GM21528 (cell line): ENCODE data around the gene CRADD.

Source experiments
- ATAC-seq: cut with Tn5 transposase; IDR thresholded peaks from one replicate; pipeline ENCODE4 v1.9.1; 2021; ENCODE audit warnings: mild to moderate bottlenecking, moderate library complexity; ENCODE audit not compliant: unreplicated experiment, low FRiP score

The CRADD gene

DNA sequence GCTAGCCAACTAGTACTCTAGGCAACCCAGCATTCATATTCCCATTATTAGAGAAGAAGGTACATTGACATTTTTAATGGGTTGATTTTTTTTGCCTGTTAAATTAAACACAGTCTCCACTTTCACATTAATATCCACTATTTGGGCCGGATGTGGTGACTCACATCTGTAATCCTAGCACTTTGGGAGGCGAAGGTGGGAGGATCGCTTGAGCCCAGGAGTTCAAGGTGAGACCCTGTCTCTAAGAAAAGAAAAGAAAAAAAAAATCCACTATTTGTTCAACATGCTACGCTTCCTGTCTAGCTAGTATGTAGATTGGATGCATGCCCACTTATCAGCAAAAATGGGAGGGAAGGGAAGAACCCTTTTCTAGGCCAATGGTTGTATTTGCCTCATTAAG lies 7.1 kb upstream of the CRADD start:
- no peak for ATAC-seq

DNA sequence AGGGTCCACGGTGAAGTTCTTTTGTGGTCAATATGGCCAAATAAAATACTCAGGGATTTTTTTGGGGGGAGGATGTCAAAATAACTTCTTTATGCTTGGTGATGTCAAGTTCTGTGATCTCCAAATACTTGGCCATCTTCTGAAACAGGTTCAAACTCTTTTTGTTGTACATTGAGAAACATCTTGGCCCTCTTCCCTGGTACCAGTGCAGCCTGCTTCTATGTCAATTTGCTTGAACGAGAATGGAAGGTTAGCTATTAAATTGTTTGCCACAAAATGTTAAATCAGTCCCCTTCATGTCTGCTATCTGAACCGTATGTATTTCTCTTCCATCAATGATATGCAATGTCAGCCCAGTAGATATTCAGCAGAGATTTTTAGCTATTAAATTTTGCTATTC lies 6.1 kb upstream of the CRADD start:
- no peak for ATAC-seq

DNA sequence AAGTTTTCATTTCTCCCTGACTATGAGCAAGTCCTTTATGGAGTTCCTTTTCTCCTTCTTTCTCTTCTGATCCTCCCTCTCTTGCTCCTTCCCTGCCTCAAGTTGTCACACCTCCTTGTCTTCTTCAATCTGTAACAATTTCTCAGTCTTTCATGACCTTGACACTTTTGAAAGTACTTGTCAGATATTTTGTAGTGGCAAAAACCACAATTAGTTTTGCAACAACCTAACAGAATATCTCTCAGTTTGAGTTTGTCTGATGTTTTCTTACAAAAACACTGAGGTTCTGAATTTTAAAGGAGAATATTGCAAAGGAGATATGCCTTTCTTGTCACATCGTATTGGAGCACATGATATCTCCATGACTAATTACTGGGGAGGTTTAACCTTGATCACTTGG lies 4.1 kb upstream of the CRADD start:
- ATAC-seq, result no peak

GRCh38 chr12:93674386-93674785 lies 2.8 kb upstream of the CRADD start:
- ATAC-seq, result no peak

- ATAC-seq, result no peak
Measured at GRCh38 chr12:93676408-93677194, 574 bp upstream of the CRADD start.

GRCh38 chr12:93678779-93679178 lies 1.6 kb downstream of the CRADD start:
- ATAC-seq, result no peak

DNA sequence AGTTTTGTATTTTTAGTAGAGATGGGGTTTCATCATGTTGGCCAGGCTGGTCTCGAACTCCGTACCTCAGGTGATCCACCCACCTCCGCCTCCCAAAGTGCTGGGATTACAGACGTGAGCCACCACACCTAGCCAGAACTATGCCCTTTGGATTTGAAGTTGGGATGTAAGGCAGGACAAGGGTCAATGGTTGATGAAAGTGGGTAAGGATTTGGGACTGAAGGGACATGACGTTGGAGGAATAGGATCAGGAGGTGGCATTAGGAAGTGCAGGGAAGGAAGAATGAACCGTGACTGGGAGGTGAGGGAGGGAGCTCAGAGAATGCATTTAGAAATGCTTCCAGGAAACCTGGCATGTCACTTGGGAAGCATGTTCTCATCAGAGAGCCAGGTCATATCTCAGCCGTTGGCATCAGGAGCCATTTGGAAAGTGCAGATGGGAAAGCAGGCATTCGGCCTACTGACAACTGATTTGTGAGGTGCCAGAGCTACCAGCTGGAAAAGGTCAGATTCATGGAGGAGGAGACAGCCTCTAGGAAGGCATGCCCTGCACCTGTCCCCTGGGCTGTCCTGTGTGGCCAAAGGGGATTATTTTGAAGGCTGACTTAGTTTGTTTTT lies 2.2 kb downstream of the CRADD start:
- no peak for ATAC-seq

DNA sequence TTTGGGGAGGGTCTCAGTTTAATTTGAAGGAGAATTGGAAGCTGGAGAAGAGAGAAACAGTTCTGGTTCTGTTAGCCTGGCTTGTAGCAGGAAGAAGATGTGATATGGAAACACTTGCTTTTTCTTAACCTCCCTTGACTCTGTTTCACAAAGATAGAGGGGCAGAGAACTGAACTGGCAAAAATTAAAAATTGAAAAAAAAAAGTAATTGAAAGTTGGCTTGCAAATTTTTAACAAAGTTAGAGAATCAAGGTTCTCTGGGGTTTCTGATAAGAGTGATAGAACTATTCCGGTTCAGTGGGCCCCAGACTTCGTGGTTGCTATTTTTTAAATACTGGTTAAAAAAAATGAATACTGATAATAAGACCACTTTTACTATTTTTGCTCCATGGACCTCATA lies 2.8 kb downstream of the CRADD start:
- ATAC-seq, result no peak

GRCh38 chr12:93682846-93683261 lies 5.7 kb downstream of the CRADD start:
- no peak for ATAC-seq

DNA sequence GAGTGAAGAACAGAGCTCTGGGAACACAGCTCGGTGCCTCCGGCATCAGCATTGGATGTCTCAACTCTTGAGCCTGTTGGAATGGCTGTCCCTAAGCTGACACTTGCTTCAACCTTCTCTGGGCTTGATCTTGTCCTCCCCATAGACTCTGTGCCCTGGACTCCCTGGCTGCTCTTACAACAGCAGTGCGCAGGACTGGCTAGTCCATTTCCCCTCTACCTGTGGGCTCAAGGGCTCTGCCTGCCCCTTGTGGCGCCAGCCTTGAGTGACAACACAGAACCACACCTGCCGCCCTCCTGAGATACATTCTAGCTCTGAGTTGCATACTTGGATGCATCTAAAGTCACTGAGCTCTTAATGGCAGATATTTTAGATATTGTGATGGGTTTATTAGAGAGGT lies 6.2 kb downstream of the CRADD start:
- ATAC-seq, result no peak

- ATAC-seq, result no peak
Measured at GRCh38 chr12:93684716-93685115, 7.5 kb downstream of the CRADD start.

DNA sequence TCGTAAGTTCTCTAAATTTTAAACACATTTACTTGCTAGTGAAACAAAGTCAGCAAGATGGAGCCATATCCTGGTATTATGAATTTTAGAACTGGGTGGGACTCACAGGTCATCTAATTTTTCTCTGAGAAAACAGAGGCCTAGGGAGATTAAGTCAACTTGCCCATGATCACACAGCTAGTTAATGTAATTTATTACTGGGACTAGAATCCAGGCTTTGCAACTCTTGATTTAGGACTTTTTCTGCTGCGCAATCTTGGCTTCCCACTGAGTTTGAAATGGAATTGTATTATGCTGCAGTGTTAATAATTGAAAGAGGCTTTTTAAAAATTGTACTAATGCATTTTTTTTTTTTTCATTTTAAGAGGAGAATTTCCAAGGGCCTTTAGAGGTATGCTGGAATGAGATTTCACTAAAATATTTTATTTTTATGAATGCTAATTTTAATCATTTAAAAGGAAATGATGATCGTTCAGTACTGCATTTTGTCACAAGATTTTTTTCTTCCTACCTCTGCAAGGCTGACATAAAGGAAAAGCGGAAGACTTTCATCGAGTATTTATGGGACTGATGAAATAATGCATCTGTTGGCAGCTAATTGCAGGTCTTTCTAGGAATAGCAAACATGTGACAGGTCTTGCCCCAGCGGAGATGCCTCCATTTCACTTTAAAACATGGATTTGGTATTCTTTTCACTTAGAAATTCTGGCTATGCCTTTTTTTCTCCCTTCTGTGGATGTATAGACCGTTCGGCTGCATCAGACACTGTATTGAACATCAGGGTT lies 9.6 kb downstream of the CRADD start:
- ATAC-seq, result no peak

GRCh38 chr12:93689076-93689834 lies 12.1 kb downstream of the CRADD start:
- no peak for ATAC-seq

DNA sequence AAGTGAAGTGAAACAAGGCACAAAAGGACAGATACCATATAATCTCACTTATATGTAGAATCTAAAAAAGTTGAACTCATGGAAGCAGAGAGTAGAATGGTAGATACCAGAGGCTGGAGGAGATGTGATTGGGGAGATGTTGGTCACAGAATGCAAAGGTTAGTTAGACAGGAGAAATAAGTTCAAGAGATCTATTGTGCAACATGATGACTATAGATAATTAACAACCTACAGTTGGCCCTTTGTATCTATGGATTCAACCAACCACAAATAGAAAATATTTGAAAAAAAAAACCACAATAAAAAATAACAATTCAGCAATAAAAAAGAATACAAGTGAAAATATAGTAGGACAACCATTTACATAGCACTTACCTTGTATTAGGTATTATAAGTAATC lies 19.3 kb downstream of the CRADD start:
- ATAC-seq, result no peak

DNA sequence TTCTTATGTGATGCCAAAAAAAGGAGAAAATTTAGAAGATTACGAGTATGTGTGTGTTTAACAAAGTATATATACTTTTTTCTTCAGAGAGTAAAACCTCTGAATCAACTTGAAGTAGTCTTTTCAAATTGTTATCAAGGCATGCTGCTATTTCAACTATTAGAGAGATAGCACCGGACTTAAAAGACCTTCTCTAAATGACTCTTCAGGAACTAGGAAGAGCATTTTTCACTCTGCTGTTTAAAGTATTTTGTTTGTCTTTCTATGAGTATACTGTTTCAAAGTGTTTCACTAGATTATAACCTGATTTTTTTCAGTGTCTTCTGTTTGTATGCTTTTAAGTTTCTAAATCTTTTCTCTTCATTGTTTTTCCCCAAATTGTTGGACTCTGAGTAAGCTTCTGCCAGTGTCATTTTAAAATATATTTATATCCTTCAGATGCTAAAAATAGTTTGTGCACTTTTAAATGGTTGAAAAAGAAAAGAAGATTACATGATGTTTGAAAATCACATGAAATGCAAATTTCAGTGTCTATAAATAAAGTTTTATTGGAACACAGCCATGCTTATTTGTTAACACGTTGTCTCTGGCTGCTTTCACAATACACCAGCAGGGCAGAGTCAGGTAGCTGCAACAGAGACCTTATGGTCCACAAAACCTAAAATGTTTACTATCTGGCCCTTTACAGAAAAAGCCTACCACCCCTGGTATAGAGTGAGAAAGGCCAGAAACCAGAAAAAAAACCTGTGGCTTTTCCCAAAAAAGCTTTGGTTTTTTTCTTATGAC lies 21.3 kb downstream of the CRADD start:
- no peak for ATAC-seq

DNA sequence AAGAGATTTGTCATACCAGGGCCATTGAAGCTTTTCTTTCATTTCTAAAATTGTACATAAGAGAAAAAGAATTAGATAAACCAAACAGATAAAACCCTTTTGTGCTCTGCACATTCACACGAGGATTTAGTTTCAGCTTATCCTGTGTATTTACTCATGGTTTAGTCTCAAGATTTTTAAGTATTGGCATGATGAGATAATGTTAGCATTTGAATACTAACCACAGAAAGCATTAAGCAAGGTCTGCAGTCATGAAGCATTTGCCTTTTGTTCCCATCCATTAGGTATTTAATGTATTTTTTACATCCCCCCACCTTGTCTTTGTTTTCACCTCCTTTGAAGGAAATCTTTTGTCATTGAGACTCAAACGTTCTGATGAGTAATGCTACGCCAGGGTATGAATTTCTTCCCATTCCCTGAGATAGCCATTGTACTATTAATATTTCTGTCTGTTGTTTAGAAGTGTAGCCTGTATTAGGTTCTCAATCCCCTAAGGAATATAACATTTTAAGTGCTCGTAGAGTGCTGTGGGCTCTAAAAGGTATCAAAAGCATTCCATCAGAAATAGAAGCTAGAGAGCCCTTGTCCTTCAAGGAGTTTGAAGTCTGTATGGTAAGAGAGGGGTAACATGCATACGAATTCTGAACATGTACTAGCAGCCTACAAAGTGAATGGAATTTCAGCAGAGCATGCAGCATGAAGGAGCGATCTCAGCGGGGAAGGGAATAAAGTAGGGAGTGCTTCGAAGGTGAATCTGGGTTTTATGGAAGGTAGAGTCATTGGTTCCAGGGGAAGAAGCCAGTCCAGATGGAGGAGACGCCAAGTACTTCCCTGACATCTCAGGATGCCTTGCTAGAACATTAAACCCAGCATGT lies 22.3 kb downstream of the CRADD start:
- no peak for ATAC-seq

DNA sequence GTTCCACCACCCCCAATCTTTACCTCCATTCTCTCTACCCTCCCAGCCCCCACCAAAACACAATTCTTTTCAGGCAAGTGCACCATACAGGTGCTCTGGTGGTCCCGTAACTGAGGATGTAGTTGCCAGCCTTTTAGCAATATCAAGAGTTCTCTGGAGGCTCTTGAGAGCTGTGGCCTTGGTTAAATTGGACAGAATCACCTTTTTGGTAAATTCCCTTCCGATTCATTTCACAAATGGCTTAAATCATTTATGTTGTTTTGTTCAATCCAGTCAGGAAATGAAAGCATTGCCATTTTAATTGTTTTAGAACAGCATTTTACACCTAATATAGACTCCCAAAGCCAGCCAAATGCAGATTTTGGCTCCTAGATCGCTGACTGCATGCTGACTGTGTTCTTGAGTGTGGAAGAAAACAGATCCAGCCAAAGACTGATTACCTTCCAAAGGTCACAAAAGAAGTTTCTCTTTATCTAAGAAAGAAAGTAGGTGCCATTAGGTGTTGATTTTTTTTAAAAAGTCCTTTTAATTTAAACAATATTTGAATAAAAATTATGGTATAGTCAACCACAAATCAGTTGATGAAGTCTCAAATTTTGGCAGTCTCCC lies 25.6 kb downstream of the CRADD start:
- ATAC-seq, result no peak

- no peak for ATAC-seq
Measured at GRCh38 chr12:93704122-93704521, 26.9 kb downstream of the CRADD start.

DNA sequence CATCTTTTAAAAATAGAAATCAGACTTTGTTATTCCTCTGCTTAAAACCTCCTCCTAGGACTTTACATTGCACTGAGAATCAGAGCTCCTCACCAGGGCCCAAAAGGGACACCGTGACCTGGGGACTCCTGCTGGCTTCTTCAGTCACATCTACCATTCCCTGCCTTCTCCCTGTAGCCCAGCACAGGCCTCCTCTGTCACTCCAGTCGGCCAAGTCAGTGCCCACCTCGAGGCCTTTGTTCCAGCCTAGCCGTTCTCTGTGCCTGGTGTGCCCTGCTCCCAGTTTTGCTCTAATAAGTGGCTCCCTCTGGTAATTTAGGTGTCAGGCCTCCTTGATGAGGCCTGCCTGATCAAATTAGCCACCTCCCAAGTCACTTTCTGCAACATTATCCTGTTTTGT lies 27.4 kb downstream of the CRADD start:
- ATAC-seq, result no peak
